GM12878 (cell line): ENCODE data around the gene TPCN2. TPM values are rescaled to one million over a fixed set of nuclear protein-coding genes. Genes with fewer than 3 reads are reported as not detected.

Source experiments
- ATF2 ChIP-seq: IDR thresholded peaks from 2 replicates; pipeline ENCODE4 v1.6.1; 2012; ENCODE audit warnings: low read length, inconsistent platforms
- ATF7 ChIP-seq: fragments of 450-650 bp; IDR thresholded peaks from 2 replicates; pipeline ENCODE4 v1.6.1; 2016; ENCODE audit warnings: low read depth, mild to moderate bottlenecking
- HDAC2 ChIP-seq: fragments of 200-600 bp; sonication (generic); IDR thresholded peaks from 2 replicates; pipeline ENCODE4 v1.6.1; 2017
- HSF1 ChIP-seq: fragments of 150-350 bp; IDR thresholded peaks from 2 replicates; pipeline ENCODE4 v1.6.1; 2014; ENCODE audit warnings: mild to moderate bottlenecking, low read depth, low read length
- IKZF1 ChIP-seq: fragments of 450-650 bp; conservative IDR thresholded peaks from 2 replicates; pipeline ENCODE4 v1.6.1; 2017; ENCODE audit warnings: antibody characterized with exemption, mild to moderate bottlenecking
- MTA2 ChIP-seq: fragments of 450-650 bp; IDR thresholded peaks from 2 replicates; pipeline ENCODE4 v1.6.1; 2016; ENCODE audit warnings: low read depth, mild to moderate bottlenecking, moderate library complexity
- NKRF ChIP-seq: fragments of 450-650 bp; conservative IDR thresholded peaks from 2 replicates; pipeline ENCODE4 v1.6.1; 2017; ENCODE audit warnings: mild to moderate bottlenecking, moderate library complexity
- PBX3 ChIP-seq: IDR thresholded peaks from 2 replicates; pipeline ENCODE4 v1.6.1; 2011; ENCODE audit warnings: mild to moderate bottlenecking, low read depth, low read length, moderate library complexity; ENCODE audit not compliant: insufficient replicate concordance
- REST ChIP-seq: IDR thresholded peaks from 2 replicates; pipeline ENCODE4 v1.6.1; 2012; ENCODE audit warnings: mild to moderate bottlenecking, low read depth, low read length
- SMARCA5 ChIP-seq: fragments of 450-650 bp; IDR thresholded peaks from 2 replicates; pipeline ENCODE4 v1.6.1; 2017; ENCODE audit warnings: mild to moderate bottlenecking
- SREBF1 ChIP-seq: IDR thresholded peaks from 2 replicates; pipeline ENCODE4 v1.6.1; 2012; ENCODE audit warnings: mild to moderate bottlenecking, low read length
- ZBED1 ChIP-seq: IDR thresholded peaks from 2 replicates; pipeline ENCODE4 v1.6.1; 2016; ENCODE audit warnings: borderline replicate concordance
- ZNF24 ChIP-seq: fragments of 450-650 bp; IDR thresholded peaks from 2 replicates; pipeline ENCODE4 v1.6.1; 2017; ENCODE audit warnings: antibody characterized with exemption, mild to moderate bottlenecking
- ZZZ3 ChIP-seq: IDR thresholded peaks from 2 replicates; pipeline ENCODE4 v1.6.1; 2011; ENCODE audit warnings: low read depth; ENCODE audit not compliant: control insufficient read depth, insufficient read length
- polyA plus RNA-seq, 11 experiments: library from polyadenylated mRNA; depleted of rRNA in 4 of 11; unstranded in 6 of 11; stranded (reverse) in 5 of 11; fragments of >200 nt; fragmentation: Nextera tagmentation in 4 of 11; fragmentation: Illumina TruSeq in 1 of 11; extraction: Ambion mirVana in 4 of 11; extraction: Trizol in 1 of 11; gene quantifications; 1 replicate in 1 of 11; 2 replicates in 10 of 11; pipeline versions ENCODE4 v1.2.1 to v1.2.3, GENCODE V29; 2011 to 2016; ENCODE audit warnings: inconsistent platforms in 2 of 11, missing spikeins in 2 of 11, low read depth in 1 of 11
- total RNA-seq, 4 experiments: library from RNA; depleted of rRNA in 3 of 4; stranded (reverse); fragments of >200 nt in 3 of 4; fragmentation: Illumina TruSeq in 1 of 4; extraction: Trizol in 1 of 4; gene quantifications; 2 replicates each; pipeline versions ENCODE4 v1.2.1 to v1.2.3, GENCODE V29; 2013 to 2021

TPCN2 gene
- total and polyA plus RNA-seq, 10 of the 15 experiments (the other 5 are each of a cell fraction or from before 2014, with no cell fraction given), result 1.7 to 18.4 (median 8.4) TPM

- peak; percentile 98 for TF ChIP-seq ATF7
- TF ChIP-seq ZZZ3, result no peak
- TF ChIP-seq ATF2, result peak; percentile 99
- TF ChIP-seq MTA2, result 0 out of 2 replicates have a peak, but pooled peaks have one; percentile 57
- TF ChIP-seq SMARCA5, result 0 out of 2 replicates have a peak, but pooled peaks have one; percentile 41
- TF ChIP-seq IKZF1, result peak; percentile 84
- TF ChIP-seq HSF1, result no peak
- TF ChIP-seq HDAC2, result no peak
- TF ChIP-seq REST, result 0 out of 2 replicates have a peak, but pooled peaks have one; percentile 8
- no peak; the same call in 1 of the 2 replicates for TF ChIP-seq NKRF
- no peak for TF ChIP-seq ZNF24
- TF ChIP-seq PBX3, result no peak
- peak; percentile 69; the same call in 1 of the 2 replicates for TF ChIP-seq ZBED1
- no peak for TF ChIP-seq SREBF1
Observed at GRCh38 chr11:69166218-69167115, 117.7 kb downstream of the TPCN2 start (continued).
